ES-I3 (cell line): ENCODE results near the gene DDHD1.

Experiments
- H3K36me3 ChIP-seq: 2 replicates; pipeline ENCODE4 v1.6.1; 2013; ENCODE audit warnings: mild to moderate bottlenecking, low read length, control low read depth, moderate library complexity; ENCODE audit not compliant: insufficient read depth
- H3K4me1 ChIP-seq: 2 replicates; pipeline ENCODE4 v1.6.1; 2013; ENCODE audit warnings: mild to moderate bottlenecking, control low read depth, low read length; ENCODE audit not compliant: insufficient read depth
- H3K9ac ChIP-seq: 2 replicates; pipeline ENCODE4 v1.6.1; 2013; ENCODE audit warnings: low read depth, mild to moderate bottlenecking, low read length, moderate library complexity
- H3K9me3 ChIP-seq: 2 replicates; pipeline ENCODE4 v1.6.1; 2013; ENCODE audit warnings: mild to moderate bottlenecking, low read length, moderate library complexity; ENCODE audit not compliant: control insufficient read depth, insufficient read depth

DDHD1 gene

GRCh38 chr14:53174918-53175317, 21.8 kb upstream of the DDHD1 start:
- H3K9me3 ChIP-seq, result no peaks in the 10 kb centered on the region
- no peaks in the 10 kb centered on the region for H3K36me3 ChIP-seq
- no peak overlapping the region for H3K9ac ChIP-seq
- H3K4me1 ChIP-seq, result no peaks in the 10 kb centered on the region

GRCh38 chr14:53168786-53169185, 15.7 kb upstream of the DDHD1 start:
- H3K9ac ChIP-seq, result no peak overlapping the region
- no peaks in the 10 kb centered on the region for H3K36me3 ChIP-seq
- H3K9me3 ChIP-seq, result no peaks in the 10 kb centered on the region
- no peaks in the 10 kb centered on the region for H3K4me1 ChIP-seq

GRCh38 chr14:53167602-53168328, 14.6 kb upstream of the DDHD1 start:
- H3K4me1 ChIP-seq, result no peaks in the 10 kb centered on the region
- H3K9ac ChIP-seq, result no peak overlapping the region
- H3K36me3 ChIP-seq, result no peaks in the 10 kb centered on the region
- H3K9me3 ChIP-seq, result peaks cover 2% of the 10 kb centered on the region; the same call in 1 of the 2 replicates

- peaks cover 2% of the 10 kb centered on the region; the same call in 1 of the 2 replicates for H3K9me3 ChIP-seq
- H3K4me1 ChIP-seq, result no peaks in the 10 kb centered on the region
- no peak overlapping the region for H3K9ac ChIP-seq
- H3K36me3 ChIP-seq, result no peaks in the 10 kb centered on the region
Measured at GRCh38 chr14:53161758-53162435, 8.8 kb upstream of the DDHD1 start.

GRCh38 chr14:53156238-53156637, 3.1 kb upstream of the DDHD1 start:
- Histone ChIP-seq H3K4me1 (no peaks in the 10 kb centered on the region), H3K36me3 (no peaks in the 10 kb centered on the region), H3K9ac (no peak overlapping the region), H3K9me3 (no peaks in the 10 kb centered on the region)

GRCh38 chr14:53153702-53154112, 584 bp upstream of the DDHD1 start:
- Histone ChIP-seq H3K9me3 (no peaks in the 10 kb centered on the region), H3K9ac (peak overlapping the region; percentile 85), H3K4me1 (peaks cover 6% of the 10 kb centered on the region; the same call in 1 of the 2 replicates), H3K36me3 (no peaks in the 10 kb centered on the region)

- no peaks in the 10 kb centered on the region for H3K9me3 ChIP-seq
Measured at GRCh38 chr14:53152184-53152886, 788 bp downstream of the DDHD1 start.

GRCh38 chr14:53151523-53152183, 1.5 kb downstream of the DDHD1 start:
- Histone ChIP-seq H3K9me3 (no peaks in the 10 kb centered on the region; the same call in 1 of the 2 replicates), H3K9ac (peak overlapping the region; percentile 85), H3K4me1 (peaks cover 6% of the 10 kb centered on the region; the same call in 1 of the 2 replicates), H3K36me3 (no peaks in the 10 kb centered on the region)

More at GRCh38 chr14:53152184-53152886, 788 bp downstream of the DDHD1 start:
- Histone ChIP-seq H3K9ac (peak overlapping the region; percentile 85), H3K36me3 (no peaks in the 10 kb centered on the region), H3K4me1 (peaks cover 6% of the 10 kb centered on the region; the same call in 1 of the 2 replicates)

GRCh38 chr14:53149668-53150316, 3.3 kb downstream of the DDHD1 start:
- Histone ChIP-seq H3K9ac (no peak overlapping the region), H3K4me1 (peaks cover 6% of the 10 kb centered on the region; the same call in 1 of the 2 replicates), H3K36me3 (no peaks in the 10 kb centered on the region), H3K9me3 (no peaks in the 10 kb centered on the region; the same call in 1 of the 2 replicates)

GRCh38 chr14:53148671-53149070, 4.5 kb downstream of the DDHD1 start:
- peaks cover 6% of the 10 kb centered on the region; the same call in 1 of the 2 replicates for H3K4me1 ChIP-seq
- H3K9ac ChIP-seq, result no peak overlapping the region
- no peaks in the 10 kb centered on the region for H3K36me3 ChIP-seq
- no peaks in the 10 kb centered on the region; the same call in 1 of the 2 replicates for H3K9me3 ChIP-seq

GRCh38 chr14:53147893-53148292, 5.2 kb downstream of the DDHD1 start:
- H3K4me1 ChIP-seq, result peaks cover 6% of the 10 kb centered on the region; the same call in 1 of the 2 replicates
- peaks cover 2% of the 10 kb centered on the region; the same call in 1 of the 2 replicates for H3K9me3 ChIP-seq
- H3K36me3 ChIP-seq, result no peaks in the 10 kb centered on the region
- no peak overlapping the region for H3K9ac ChIP-seq

GRCh38 chr14:53147208-53147607, 5.9 kb downstream of the DDHD1 start:
- H3K4me1 ChIP-seq, result peaks cover 6% of the 10 kb centered on the region; the same call in 1 of the 2 replicates
- H3K9me3 ChIP-seq, result peaks cover 7% of the 10 kb centered on the region
- H3K9ac ChIP-seq, result no peak overlapping the region
- H3K36me3 ChIP-seq, result no peaks in the 10 kb centered on the region

- Histone ChIP-seq H3K4me1 (peaks cover 6% of the 10 kb centered on the region; the same call in 1 of the 2 replicates), H3K9ac (no peak overlapping the region), H3K36me3 (no peaks in the 10 kb centered on the region), H3K9me3 (peaks cover 11% of the 10 kb centered on the region)
Measured at GRCh38 chr14:53146739-53147138, 6.4 kb downstream of the DDHD1 start.
